GM11168 (cell line): Measurements from ENCODE around the gene POLR3A.

Source experiments
- in situ Hi-C: fragments of 300-500 bp; cut with MboI; formaldehyde crosslinking; loops from one replicate; pipeline ENCODE4 v1.12.0; 2022; ENCODE audit warnings: low sequenced_read_pairs; ENCODE audit not compliant: unreplicated experiment

POLR3A gene

GRCh38 chr10:77927402-77928246 lies 101.7 kb downstream of the POLR3A start:
- in situ Hi-C loops: no loop called here

GRCh38 chr10:77926566-77927401 lies 102.5 kb downstream of the POLR3A start, which contains the start of gene DLG5:
Gene DLG5 (minus strand): TSS chr10:77926755. CDS start chr10:77926520, 235 bp downstream.
- in situ Hi-C loops: no loop called here

- in situ Hi-C loops: no loop called here
These were observed 103.3 kb downstream of the POLR3A start for GRCh38 chr10:77925795-77926565.

- in situ Hi-C loops: no loop called here
These were observed 103.9 kb downstream of the POLR3A start for GRCh38 chr10:77925410-77925794.

- in situ Hi-C loops: no loop called here
These were observed 106.6 kb downstream of the POLR3A start for GRCh38 chr10:77922566-77923179.

- in situ Hi-C loops: no loop called here
These were observed 107.3 kb downstream of the POLR3A start for GRCh38 chr10:77922055-77922454.

GRCh38 chr10:77921395-77921794 lies 107.9 kb downstream of the POLR3A start:
- in situ Hi-C loops: no loop called here

- in situ Hi-C loops: no loop called here
These were observed 108.8 kb downstream of the POLR3A start for GRCh38 chr10:77920495-77920894.

GRCh38 chr10:77919713-77920108 lies 109.6 kb downstream of the POLR3A start:
- in situ Hi-C loops: no loop called here
